GM13976 (cell line): ENCODE data around the gene SYCP2.
"Not testable (repeated sequence)": the region's sequence is repeated elsewhere in the genome, so short reads cannot be mapped to it uniquely, and the experiment has no call there.

Source experiments
- DNase-seq: peaks from one replicate; pipeline ENCODE4 v3.0.0; 2012; ENCODE audit warnings: low spot score
- in situ Hi-C: fragments of 300-500 bp; cut with MboI; formaldehyde crosslinking; loops from one replicate; pipeline ENCODE4 v1.12.0; 2022; ENCODE audit warnings: low sequenced_read_pairs, mixed read lengths, inconsistent platforms; ENCODE audit not compliant: unreplicated experiment
- TF ChIP-seq, protein P1 (sequence below): IDR thresholded peaks from 2 replicates; pipeline ENCODE4 v1.5.1; 2012; ENCODE audit warnings: borderline replicate concordance, mild to moderate bottlenecking; ENCODE audit not compliant: insufficient read depth; ENCODE audit errors: extremely low read depth, missing control alignments, control extremely low read depth

SYCP2 gene

DNA sequence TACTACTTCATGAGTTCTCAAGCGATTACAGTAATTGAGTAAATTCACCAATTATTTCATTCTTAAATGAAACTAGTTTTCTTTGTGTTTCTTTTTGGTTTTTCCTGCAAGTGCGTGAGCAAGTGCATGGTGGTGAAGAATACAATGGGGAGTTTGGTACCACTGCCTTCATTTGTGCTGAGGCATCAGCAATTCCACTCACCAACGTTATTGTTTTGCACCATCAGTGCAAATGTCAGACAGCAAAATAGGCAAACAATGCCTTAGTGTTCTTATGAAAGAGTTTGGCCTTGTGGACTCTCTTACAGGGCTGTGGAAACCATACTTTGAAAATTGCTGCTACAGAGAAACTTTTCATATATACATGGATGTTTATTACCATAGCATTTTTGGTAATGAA lies 33.0 kb upstream of the SYCP2 start:
- in situ Hi-C loops = no loop called here
- TF ChIP-seq, protein P1, sequence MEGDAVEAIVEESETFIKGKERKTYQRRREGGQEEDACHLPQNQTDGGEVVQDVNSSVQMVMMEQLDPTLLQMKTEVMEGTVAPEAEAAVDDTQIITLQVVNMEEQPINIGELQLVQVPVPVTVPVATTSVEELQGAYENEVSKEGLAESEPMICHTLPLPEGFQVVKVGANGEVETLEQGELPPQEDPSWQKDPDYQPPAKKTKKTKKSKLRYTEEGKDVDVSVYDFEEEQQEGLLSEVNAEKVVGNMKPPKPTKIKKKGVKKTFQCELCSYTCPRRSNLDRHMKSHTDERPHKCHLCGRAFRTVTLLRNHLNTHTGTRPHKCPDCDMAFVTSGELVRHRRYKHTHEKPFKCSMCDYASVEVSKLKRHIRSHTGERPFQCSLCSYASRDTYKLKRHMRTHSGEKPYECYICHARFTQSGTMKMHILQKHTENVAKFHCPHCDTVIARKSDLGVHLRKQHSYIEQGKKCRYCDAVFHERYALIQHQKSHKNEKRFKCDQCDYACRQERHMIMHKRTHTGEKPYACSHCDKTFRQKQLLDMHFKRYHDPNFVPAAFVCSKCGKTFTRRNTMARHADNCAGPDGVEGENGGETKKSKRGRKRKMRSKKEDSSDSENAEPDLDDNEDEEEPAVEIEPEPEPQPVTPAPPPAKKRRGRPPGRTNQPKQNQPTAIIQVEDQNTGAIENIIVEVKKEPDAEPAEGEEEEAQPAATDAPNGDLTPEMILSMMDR = no peak

DNA sequence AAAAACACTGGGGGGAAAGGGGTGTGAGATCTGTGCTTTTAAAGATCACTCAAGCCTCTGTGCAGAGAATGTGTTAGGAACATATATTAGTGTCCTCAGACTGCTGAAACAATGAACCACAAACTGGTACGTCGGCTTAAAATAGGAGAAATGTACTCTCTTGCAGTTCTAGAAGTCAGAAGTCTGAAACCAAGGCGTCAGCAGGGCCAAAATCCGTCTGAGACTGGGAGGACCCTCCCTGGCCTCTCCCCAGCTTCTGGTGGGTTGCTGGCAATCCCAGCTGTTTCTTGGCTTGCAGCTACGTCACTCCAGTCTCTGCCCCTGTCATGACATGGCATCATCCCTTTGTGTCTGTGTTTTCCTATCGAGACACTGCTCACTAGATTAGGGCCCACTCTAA lies 28.7 kb upstream of the SYCP2 start:
- TF ChIP-seq, protein P1 = no peak
- in situ Hi-C loops = no loop called here
- DNase-seq = no peak

More for the DNA sequence above, 33.0 kb upstream of the SYCP2 start:
- DNase-seq = no peak

DNA sequence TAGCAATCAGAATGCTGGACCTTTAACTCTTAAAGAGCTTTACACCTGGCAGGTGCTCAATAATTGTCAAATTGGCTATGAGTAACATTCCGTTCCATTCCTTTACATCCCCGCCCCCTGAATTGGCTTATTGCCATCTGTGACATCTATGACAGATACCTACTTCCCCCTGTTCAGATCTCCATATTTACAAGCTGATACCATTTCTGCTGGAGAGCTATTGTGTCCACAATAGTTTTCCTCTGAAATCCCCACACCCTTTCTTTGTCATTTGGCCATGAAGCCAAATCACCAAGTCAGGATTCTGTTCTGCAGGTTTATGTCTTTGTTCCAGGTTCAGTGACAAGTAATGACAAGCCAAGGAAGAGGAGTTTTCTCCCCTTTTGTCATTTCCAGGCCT lies 28.0 kb upstream of the SYCP2 start:
- in situ Hi-C loops = no loop called here
- TF ChIP-seq, protein P1 = no peak
- DNase-seq = no peak

DNA sequence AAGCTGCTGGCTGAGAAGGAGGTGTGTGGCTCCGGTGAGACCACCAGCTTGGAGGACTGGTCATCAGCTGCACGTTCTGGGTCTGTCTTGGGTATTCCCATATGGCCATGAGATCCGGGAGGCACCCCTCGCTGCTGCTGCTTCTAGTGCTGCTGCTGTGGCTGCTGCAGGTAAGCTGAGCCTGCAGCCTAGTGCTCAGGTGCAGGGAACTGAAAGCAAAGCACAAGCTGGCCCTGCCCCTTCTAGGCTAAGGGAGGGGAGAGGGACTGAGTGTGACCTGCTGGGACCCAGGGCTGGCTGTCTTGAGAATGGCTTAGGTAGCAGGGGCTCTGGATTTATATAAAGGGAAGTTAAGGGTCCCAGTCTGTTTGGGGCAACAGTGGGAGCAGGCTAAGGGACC lies 25.2 kb upstream of the SYCP2 start:
- in situ Hi-C loops = no loop called here
- no peak for DNase-seq
- TF ChIP-seq, protein P1 = no peak

DNA sequence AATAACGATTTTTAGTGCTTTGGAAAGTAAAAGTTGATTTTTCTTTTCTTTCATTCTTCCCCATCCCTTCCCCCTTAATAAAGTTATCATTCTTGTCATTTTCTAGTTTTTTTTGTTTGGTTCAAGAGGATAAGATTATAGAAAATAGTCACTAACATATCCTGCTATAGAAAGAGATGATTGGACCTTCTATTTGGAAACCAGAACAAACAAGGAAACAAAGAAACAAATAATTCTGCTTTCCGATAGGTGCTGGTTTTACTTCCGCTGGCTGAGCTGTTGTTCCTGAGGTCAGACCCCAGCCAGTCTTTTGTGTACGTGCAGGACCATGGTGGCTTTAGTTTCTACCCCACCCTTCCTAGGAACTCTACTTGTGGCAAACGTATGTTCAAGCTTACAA lies 24.7 kb upstream of the SYCP2 start, which contains the start of gene CDH26:
Gene CDH26 (plus strand): TSS at position 301 of the 400 bp plus-strand sequence. CDS start 304 bp downstream, outside the sequence.
- TF ChIP-seq, protein P1 = no peak
- in situ Hi-C loops = no loop called here
- DNase-seq = no peak

DNA sequence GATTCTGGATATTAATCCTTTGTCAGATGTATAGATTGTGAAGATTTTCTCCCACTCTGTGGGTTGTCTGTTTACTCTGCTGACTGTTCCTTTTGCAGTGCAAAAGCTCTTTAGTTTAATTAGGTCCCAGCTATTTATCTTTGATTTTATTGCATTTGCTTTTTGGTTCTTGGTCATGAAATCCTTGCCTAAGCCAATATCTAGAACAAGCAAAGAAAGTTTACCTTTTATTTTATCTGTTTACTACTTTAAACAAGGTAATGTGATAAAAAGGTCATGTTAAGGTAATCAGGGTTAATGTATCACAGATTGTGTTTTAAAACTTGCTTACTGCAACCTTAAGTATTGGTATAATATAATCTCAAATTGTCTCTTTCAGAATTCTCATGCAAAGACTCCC lies 24.1 kb upstream of the SYCP2 start:
- DNase-seq, in situ Hi-C loops: not testable (repeated sequence)

DNA sequence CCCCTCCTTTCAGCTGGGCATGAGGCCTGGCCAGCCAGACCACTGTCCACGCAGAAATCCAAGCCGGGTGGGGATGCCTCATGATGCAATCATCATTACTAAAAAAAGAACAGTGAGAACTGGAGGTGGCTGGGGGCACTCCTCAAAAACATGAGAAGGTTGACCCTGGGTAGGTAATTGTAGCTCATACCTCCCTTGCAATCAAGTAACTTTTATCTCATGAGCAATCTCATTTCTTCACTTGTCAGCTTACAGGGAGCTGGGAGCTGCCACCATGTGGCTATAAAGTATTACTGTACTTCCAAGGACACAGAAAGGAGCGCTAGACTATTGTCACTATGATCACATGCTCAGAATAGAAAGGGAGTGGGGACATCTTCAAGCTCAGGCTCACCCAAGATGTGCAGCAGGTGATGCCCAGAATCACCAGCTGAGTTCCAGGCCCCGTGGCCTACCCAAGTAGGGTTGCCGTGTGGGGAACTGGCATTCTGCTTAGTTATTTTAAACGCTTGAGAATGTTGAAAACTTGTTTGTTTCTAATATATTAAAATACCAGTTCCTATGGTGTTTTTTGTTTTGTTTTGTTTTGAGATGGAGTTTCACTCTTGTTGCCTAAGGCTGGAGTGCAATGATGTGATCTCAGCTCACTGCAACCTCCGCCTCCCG lies 21.8 kb upstream of the SYCP2 start:
- TF ChIP-seq, protein P1 = no peak
- peak; percentile 38 for DNase-seq
- in situ Hi-C loops = no loop called here
